HepG2 (cell line): ENCODE data around the gene TEDC1. TPM values are rescaled to one million over a fixed set of nuclear protein-coding genes. Genes with fewer than 3 reads are reported as not detected.
A peak's percentile ranks its signal among the peaks of the same experiment; 100 is the strongest.

Experiments used
- CEBPB ChIP-seq: IDR thresholded peaks from 2 replicates; pipeline ENCODE4 v1.6.1; 2011; ENCODE audit warnings: low read depth, low read length, improper control_type of control experiment, borderline replicate concordance
- MEIS2 ChIP-seq: sonication (generic); formaldehyde crosslinking; IDR thresholded peaks from 2 replicates; pipeline ENCODE4 v1.9.0; 2021; ENCODE audit warnings: mild to moderate bottlenecking, missing genetic modification reagents
- NFIC ChIP-seq: IDR thresholded peaks from 2 replicates; pipeline ENCODE4 v1.6.1; 2012; ENCODE audit warnings: mild to moderate bottlenecking, low read length, inconsistent platforms
- SIX4 ChIP-seq: sonication (generic); formaldehyde crosslinking; IDR thresholded peaks from 2 replicates; pipeline ENCODE4 v1.4.0; 2020; ENCODE audit warnings: missing genetic modification reagents
- SP1 ChIP-seq, 2 experiments: fragments of 450-650 bp in 1 of 2; sonication (generic) in 1 of 2; formaldehyde crosslinking in 1 of 2; IDR thresholded peaks; 2 replicates each; pipeline versions ENCODE4 v1.4.0 to v1.6.1; 2016 to 2020; ENCODE audit warnings: missing genetic modification reagents in 1 of 2
- SP2 ChIP-seq: sonication (generic); formaldehyde crosslinking; IDR thresholded peaks from 2 replicates; pipeline ENCODE4 v1.5.1; 2020; ENCODE audit warnings: mild to moderate bottlenecking, missing genetic modification reagents
- SRF ChIP-seq: IDR thresholded peaks from 2 replicates; pipeline ENCODE4 v1.6.1; 2011; ENCODE audit warnings: mild to moderate bottlenecking, low read depth, low read length, moderate library complexity
- ZC3H4 ChIP-seq: sonication (generic); formaldehyde crosslinking; IDR thresholded peaks from 2 replicates; pipeline ENCODE4 v1.4.0; 2020; ENCODE audit warnings: missing genetic modification reagents, borderline replicate concordance
- ZNF260 ChIP-seq: sonication (generic); formaldehyde crosslinking; IDR thresholded peaks from 2 replicates; pipeline ENCODE4 v1.4.0; 2020; ENCODE audit warnings: missing genetic modification reagents, low read depth, mild to moderate bottlenecking, borderline replicate concordance
- ZNF296 ChIP-seq: sonication (generic); formaldehyde crosslinking; conservative IDR thresholded peaks from 2 replicates; pipeline ENCODE4 v1.5.0; 2020; ENCODE audit warnings: mild to moderate bottlenecking, missing genetic modification reagents
- ZNF569 ChIP-seq: sonication (generic); formaldehyde crosslinking; IDR thresholded peaks from 2 replicates; pipeline ENCODE4 v1.5.0; 2020; ENCODE audit warnings: mild to moderate bottlenecking, missing genetic modification reagents, moderate library complexity, borderline replicate concordance
- ZNF768 ChIP-seq: sonication (generic); formaldehyde crosslinking; IDR thresholded peaks from 2 replicates; pipeline ENCODE4 v1.4.0; 2020; ENCODE audit warnings: missing genetic modification reagents
- polyA plus RNA-seq, 8 experiments: library from polyadenylated mRNA; depleted of rRNA in 3 of 8; stranded (reverse) in 7 of 8; unstranded in 1 of 8; fragments of >200 nt; fragmentation: Illumina TruSeq in 4 of 8; extraction: Trizol in 4 of 8; gene quantifications; 2 replicates each; pipeline versions ENCODE4 v1.2.1 to v1.2.3, GENCODE V29; 2011 to 2016; ENCODE audit warnings: low read depth in 4 of 8, missing spikeins in 1 of 8, mixed read lengths in 1 of 8; ENCODE audit not compliant: insufficient read depth in 1 of 8
- total RNA-seq, 5 experiments: library from RNA; depleted of rRNA; stranded (reverse); fragments of >200 nt; fragmentation: Illumina TruSeq; extraction: Trizol; gene quantifications; 2 replicates each; pipeline ENCODE4 v1.2.3, GENCODE V29; 2016; ENCODE audit warnings: low read depth in 1 of 5
- TF ChIP-seq, protein P1 (sequence below): sonication (generic); formaldehyde crosslinking; IDR thresholded peaks from 2 replicates; pipeline ENCODE4 v1.9.0; 2021; ENCODE audit warnings: mild to moderate bottlenecking, missing genetic modification reagents
- TF ChIP-seq, protein P2 (sequence below): sonication (generic); formaldehyde crosslinking; IDR thresholded peaks from 2 replicates; pipeline ENCODE4 v1.4.0; 2020; ENCODE audit warnings: missing genetic modification reagents, borderline replicate concordance
- TF ChIP-seq, protein P3 (sequence below): sonication (generic); formaldehyde crosslinking; IDR thresholded peaks from 2 replicates; pipeline ENCODE4 v1.4.0; 2020; ENCODE audit warnings: missing genetic modification reagents, borderline replicate concordance

The TEDC1 gene
- total and polyA plus RNA-seq, 2 of the 13 experiments (the other 11 are each of a cell fraction or from before 2014, with no cell fraction given), result 5.7 to 27.4 TPM

DNA sequence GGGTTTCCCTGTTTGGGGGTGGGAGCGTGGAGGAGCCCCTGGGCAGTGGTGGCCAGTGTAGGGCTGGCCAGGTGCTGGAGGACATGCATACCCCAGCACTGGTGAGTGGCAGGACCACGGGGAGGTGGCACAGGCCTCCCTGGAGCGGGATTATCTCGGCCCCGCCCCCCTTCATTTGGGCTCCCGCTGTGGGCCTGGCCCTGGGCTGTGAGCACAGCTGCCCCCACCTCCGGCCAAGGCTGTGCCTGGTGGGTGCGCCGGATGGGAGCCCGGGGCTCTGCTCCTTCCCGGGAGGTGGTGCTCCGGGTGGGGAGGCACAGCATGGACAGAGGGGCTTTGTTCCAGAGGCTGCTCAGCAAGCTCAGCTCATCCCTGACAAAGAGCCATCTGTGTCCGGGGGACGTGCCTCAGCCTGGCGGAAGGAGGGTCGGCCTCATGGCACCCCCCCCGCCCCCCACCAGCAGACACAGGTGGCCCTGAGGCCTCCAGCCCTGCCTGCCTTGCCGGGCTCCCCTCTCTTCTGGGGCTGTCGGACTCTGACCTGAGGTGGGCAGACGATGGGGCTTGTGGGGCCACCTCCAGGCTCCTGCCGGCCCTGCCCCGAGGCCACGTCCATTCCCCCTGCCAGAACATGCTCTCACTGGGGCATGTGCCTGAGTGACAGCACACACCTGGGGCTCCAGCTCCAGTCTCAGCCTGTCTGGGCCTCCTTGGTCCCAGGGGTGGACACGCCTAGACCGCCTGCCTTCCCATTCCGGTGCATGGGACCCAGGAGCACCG lies 8.4 kb downstream of the TEDC1 start (continued):
- TF ChIP-seq, protein P1, sequence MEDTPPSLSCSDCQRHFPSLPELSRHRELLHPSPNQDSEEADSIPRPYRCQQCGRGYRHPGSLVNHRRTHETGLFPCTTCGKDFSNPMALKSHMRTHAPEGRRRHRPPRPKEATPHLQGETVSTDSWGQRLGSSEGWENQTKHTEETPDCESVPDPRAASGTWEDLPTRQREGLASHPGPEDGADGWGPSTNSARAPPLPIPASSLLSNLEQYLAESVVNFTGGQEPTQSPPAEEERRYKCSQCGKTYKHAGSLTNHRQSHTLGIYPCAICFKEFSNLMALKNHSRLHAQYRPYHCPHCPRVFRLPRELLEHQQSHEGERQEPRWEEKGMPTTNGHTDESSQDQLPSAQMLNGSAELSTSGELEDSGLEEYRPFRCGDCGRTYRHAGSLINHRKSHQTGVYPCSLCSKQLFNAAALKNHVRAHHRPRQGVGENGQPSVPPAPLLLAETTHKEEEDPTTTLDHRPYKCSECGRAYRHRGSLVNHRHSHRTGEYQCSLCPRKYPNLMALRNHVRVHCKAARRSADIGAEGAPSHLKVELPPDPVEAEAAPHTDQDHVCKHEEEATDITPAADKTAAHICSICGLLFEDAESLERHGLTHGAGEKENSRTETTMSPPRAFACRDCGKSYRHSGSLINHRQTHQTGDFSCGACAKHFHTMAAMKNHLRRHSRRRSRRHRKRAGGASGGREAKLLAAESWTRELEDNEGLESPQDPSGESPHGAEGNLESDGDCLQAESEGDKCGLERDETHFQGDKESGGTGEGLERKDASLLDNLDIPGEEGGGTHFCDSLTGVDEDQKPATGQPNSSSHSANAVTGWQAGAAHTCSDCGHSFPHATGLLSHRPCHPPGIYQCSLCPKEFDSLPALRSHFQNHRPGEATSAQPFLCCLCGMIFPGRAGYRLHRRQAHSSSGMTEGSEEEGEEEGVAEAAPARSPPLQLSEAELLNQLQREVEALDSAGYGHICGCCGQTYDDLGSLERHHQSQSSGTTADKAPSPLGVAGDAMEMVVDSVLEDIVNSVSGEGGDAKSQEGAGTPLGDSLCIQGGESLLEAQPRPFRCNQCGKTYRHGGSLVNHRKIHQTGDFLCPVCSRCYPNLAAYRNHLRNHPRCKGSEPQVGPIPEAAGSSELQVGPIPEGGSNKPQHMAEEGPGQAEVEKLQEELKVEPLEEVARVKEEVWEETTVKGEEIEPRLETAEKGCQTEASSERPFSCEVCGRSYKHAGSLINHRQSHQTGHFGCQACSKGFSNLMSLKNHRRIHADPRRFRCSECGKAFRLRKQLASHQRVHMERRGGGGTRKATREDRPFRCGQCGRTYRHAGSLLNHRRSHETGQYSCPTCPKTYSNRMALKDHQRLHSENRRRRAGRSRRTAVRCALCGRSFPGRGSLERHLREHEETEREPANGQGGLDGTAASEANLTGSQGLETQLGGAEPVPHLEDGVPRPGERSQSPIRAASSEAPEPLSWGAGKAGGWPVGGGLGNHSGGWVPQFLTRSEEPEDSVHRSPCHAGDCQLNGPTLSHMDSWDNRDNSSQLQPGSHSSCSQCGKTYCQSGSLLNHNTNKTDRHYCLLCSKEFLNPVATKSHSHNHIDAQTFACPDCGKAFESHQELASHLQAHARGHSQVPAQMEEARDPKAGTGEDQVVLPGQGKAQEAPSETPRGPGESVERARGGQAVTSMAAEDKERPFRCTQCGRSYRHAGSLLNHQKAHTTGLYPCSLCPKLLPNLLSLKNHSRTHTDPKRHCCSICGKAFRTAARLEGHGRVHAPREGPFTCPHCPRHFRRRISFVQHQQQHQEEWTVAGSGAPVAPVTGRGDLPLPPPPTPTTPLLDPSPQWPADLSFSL, result no peak
- TF ChIP-seq NFIC (no peak), ZNF569 (CRISPR knock-in tag) (no peak), ZNF768 (CRISPR knock-in tag) (peak; percentile 66), SP1 (IDR thresholded peaks at IDR 0.05) (no peak), SP1 (CRISPR knock-in tag; IDR thresholded peaks at IDR 0.05) (peak; percentile 54), SP2 (CRISPR knock-in tag) (peak; percentile 58), CEBPB (no peak), ZC3H4 (CRISPR knock-in tag) (no peak), ZNF296 (peak; percentile 53; the same call in 1 of the 2 replicates), SIX4 (CRISPR knock-in tag) (0 out of 2 replicates have a peak, but pooled peaks have one; percentile 33), ZNF260 (CRISPR knock-in tag) (no peak), MEIS2 (no peak; the same call in none of the 2 replicates), SRF (no peak; the same call in 1 of the 2 replicates)
- TF ChIP-seq, protein P2, sequence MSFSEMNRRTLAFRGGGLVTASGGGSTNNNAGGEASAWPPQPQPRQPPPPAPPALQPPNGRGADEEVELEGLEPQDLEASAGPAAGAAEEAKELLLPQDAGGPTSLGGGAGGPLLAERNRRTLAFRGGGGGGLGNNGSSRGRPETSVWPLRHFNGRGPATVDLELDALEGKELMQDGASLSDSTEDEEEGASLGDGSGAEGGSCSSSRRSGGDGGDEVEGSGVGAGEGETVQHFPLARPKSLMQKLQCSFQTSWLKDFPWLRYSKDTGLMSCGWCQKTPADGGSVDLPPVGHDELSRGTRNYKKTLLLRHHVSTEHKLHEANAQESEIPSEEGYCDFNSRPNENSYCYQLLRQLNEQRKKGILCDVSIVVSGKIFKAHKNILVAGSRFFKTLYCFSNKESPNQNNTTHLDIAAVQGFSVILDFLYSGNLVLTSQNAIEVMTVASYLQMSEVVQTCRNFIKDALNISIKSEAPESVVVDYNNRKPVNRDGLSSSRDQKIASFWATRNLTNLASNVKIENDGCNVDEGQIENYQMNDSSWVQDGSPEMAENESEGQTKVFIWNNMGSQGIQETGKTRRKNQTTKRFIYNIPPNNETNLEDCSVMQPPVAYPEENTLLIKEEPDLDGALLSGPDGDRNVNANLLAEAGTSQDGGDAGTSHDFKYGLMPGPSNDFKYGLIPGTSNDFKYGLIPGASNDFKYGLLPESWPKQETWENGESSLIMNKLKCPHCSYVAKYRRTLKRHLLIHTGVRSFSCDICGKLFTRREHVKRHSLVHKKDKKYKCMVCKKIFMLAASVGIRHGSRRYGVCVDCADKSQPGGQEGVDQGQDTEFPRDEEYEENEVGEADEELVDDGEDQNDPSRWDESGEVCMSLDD (CRISPR knock-in tag), result peak; percentile 89; the same call in 1 of the 2 replicates
- TF ChIP-seq, protein P3, sequence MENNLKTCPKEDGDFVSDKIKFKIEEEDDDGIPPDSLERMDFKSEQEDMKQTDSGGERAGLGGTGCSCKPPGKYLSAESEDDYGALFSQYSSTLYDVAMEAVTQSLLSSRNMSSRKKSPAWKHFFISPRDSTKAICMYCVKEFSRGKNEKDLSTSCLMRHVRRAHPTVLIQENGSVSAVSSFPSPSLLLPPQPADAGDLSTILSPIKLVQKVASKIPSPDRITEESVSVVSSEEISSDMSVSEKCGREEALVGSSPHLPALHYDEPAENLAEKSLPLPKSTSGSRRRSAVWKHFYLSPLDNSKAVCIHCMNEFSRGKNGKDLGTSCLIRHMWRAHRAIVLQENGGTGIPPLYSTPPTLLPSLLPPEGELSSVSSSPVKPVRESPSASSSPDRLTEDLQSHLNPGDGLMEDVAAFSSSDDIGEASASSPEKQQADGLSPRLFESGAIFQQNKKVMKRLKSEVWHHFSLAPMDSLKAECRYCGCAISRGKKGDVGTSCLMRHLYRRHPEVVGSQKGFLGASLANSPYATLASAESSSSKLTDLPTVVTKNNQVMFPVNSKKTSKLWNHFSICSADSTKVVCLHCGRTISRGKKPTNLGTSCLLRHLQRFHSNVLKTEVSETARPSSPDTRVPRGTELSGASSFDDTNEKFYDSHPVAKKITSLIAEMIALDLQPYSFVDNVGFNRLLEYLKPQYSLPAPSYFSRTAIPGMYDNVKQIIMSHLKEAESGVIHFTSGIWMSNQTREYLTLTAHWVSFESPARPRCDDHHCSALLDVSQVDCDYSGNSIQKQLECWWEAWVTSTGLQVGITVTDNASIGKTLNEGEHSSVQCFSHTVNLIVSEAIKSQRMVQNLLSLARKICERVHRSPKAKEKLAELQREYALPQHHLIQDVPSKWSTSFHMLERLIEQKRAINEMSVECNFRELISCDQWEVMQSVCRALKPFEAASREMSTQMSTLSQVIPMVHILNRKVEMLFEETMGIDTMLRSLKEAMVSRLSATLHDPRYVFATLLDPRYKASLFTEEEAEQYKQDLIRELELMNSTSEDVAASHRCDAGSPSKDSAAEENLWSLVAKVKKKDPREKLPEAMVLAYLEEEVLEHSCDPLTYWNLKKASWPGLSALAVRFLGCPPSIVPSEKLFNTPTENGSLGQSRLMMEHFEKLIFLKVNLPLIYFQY (CRISPR knock-in tag), result peak; percentile 20; the same call in 1 of the 2 replicates
